Measurements from ENCODE around the gene CD7.

DNA sequence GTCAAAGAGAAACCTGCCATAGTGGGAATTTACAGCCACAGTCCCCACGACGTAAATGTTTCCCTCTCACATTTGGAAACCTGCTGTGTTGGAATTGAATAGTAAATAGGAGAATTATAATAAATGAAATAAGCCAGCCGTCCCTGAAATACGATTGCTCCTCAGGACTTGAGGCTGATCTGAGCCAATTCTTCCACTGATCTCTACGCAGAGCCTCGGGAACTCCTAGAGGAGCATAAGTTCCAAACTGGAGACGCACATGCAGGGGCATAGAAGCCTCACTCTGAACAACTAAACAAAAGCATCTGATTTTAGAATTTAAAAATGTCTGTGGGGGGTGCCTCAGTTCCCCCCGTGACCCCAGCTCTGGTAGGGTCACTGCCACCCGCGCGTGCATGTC is 31.5 kb upstream of the CD7 start:
- TF ChIP-seq, protein P1, sequence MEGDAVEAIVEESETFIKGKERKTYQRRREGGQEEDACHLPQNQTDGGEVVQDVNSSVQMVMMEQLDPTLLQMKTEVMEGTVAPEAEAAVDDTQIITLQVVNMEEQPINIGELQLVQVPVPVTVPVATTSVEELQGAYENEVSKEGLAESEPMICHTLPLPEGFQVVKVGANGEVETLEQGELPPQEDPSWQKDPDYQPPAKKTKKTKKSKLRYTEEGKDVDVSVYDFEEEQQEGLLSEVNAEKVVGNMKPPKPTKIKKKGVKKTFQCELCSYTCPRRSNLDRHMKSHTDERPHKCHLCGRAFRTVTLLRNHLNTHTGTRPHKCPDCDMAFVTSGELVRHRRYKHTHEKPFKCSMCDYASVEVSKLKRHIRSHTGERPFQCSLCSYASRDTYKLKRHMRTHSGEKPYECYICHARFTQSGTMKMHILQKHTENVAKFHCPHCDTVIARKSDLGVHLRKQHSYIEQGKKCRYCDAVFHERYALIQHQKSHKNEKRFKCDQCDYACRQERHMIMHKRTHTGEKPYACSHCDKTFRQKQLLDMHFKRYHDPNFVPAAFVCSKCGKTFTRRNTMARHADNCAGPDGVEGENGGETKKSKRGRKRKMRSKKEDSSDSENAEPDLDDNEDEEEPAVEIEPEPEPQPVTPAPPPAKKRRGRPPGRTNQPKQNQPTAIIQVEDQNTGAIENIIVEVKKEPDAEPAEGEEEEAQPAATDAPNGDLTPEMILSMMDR (IDR thresholded peaks at IDR 0.05), result no peak
- TF ChIP-seq EP300 (IDR thresholded peaks at IDR 0.05), result no peak
